HCT116 (cell line): ENCODE measurements around the gene ATXN7L2. TPM values are rescaled to one million over a fixed set of nuclear protein-coding genes. Genes with fewer than 3 reads are reported as not detected.

Source experiments
- ATAC-seq: fragments of 200-7000 bp; cut with Tn5 transposase; 2 replicates; pipeline ENCODE4 v1.9.1; 2020; ENCODE audit warnings: mild to moderate bottlenecking, moderate library complexity
- BruUV-seq: library from RNA; stranded (reverse); fragments of 400-500 nt; replicated peaks from 2 replicates; lab custom pipeline; 2021; lab: Mats Ljungman, UMichigan
- CTCF ChIA-PET: fragments of 300-600 bp; sonication (Branson Sonifier 250); formaldehyde crosslinking; loops from one replicate; lab custom pipeline; 2021; ENCODE audit warnings: antibody characterized with exemption; lab: Charles Lee
- POLR2A ChIA-PET: fragments of 300-600, 350-600 bp; sonication (Branson Sonifier 250); formaldehyde crosslinking; loops from one replicate; lab custom pipeline; 2021; ENCODE audit warnings: antibody characterized with exemption; lab: Charles Lee
- RAD21 ChIA-PET, 2 experiments: fragments of 300-600 bp; sonication (Branson Sonifier 250); formaldehyde crosslinking; loops; one replicate each; lab custom pipeline; 2023; ENCODE audit warnings: low total read pairs in 2 of 2; ENCODE audit not compliant: uncharacterized antibody in 2 of 2, unreplicated experiment in 2 of 2, low non-redundant PET in 1 of 2; lab: Charles Lee
- DNase-seq: peaks from one replicate; pipeline ENCODE4 v3.0.0-alpha.2; 2010; ENCODE audit warnings: low read depth, low spot score
- H2AFZ ChIP-seq: fragments of 200-600 bp; shearing (Covaris generic), sonication (generic); 2 replicates; pipeline ENCODE4 v1.6.1; 2017; ENCODE audit warnings: low read depth, mixed run types, mixed read lengths, antibody characterized with exemption, low read length; ENCODE audit not compliant: poor library complexity, severe bottlenecking
- H3K27ac ChIP-seq: 2 replicates; pipeline ENCODE4 v1.5.1; 2012; ENCODE audit warnings: low read depth, low read length
- H3K27me3 ChIP-seq: fragments of 200-600 bp; sonication (generic); 2 replicates; pipeline ENCODE4 v1.6.1; 2016; ENCODE audit warnings: mixed run types, low read length, mixed read lengths; ENCODE audit not compliant: insufficient read depth
- H3K36me3 ChIP-seq, 2 experiments: fragments of 200-500 bp in 1 of 2; fragments of 200-600 bp in 1 of 2; sonication (Bioruptor generic) in 1 of 2; sonication (generic) in 1 of 2; 2 replicates each; pipeline versions ENCODE4 v1.5.1 to v1.6.1; 2014 to 2016; ENCODE audit warnings: low read length in 2 of 2, inconsistent platforms in 1 of 2, mixed read lengths in 1 of 2, mixed run types in 1 of 2; ENCODE audit not compliant: insufficient read depth in 2 of 2, control insufficient read depth in 1 of 2
- H3K4me1 ChIP-seq, 2 experiments: fragments of 200-600 bp in 1 of 2; sonication (generic) in 1 of 2; 2 replicates each; pipeline versions ENCODE4 v1.5.1 to v1.6.1; 2012 to 2017; ENCODE audit warnings: low read length in 2 of 2, inconsistent platforms in 1 of 2, mild to moderate bottlenecking in 1 of 2, mixed read lengths in 1 of 2, mixed run types in 1 of 2, moderate library complexity in 1 of 2; ENCODE audit not compliant: insufficient read depth in 2 of 2, control insufficient read depth in 1 of 2
- H3K4me2 ChIP-seq: fragments of 200-600 bp; sonication (generic); 2 replicates; pipeline ENCODE4 v1.6.1; 2017; ENCODE audit warnings: mixed run types, low read length, mixed read lengths
- H3K4me3 ChIP-seq, 2 experiments: fragments of 200-600 bp in 1 of 2; sonication (generic) in 1 of 2; replicated peaks in 1 of 2; 2 replicates each; pipeline ENCODE4 v1.5.1; 2011 to 2016; ENCODE audit warnings: low read length in 2 of 2, control low read depth in 1 of 2, low read depth in 1 of 2, mild to moderate bottlenecking in 1 of 2, mixed read lengths in 1 of 2, mixed run types in 1 of 2
- H3K79me2 ChIP-seq: fragments of 200-600 bp; sonication (generic); 2 replicates; pipeline ENCODE4 v1.6.1; 2017; ENCODE audit warnings: mild to moderate bottlenecking, mixed run types, low read length, moderate library complexity, mixed read lengths; ENCODE audit not compliant: insufficient read depth
- H3K9ac ChIP-seq: fragments of 200-600 bp; sonication (generic); 2 replicates; pipeline ENCODE4 v1.6.1; 2016; ENCODE audit warnings: low read length, mixed read lengths
- H3K9me2 ChIP-seq: fragments of 200-600 bp; sonication (generic), shearing (Covaris generic); 2 replicates; pipeline ENCODE4 v1.6.1; 2017; ENCODE audit warnings: mixed run types, mild to moderate bottlenecking, moderate library complexity; ENCODE audit not compliant: insufficient read depth
- H3K9me3 ChIP-seq, 2 experiments: fragments of 200-500 bp in 1 of 2; fragments of 200-600 bp in 1 of 2; sonication (Bioruptor generic) in 1 of 2; sonication (generic) in 1 of 2; 2 replicates each; pipeline ENCODE4 v1.6.1; 2014 to 2017; ENCODE audit warnings: low read length in 2 of 2, mixed read lengths in 2 of 2, inconsistent platforms in 1 of 2, low read depth in 1 of 2, mild to moderate bottlenecking in 1 of 2, mixed run types in 1 of 2, moderate library complexity in 1 of 2; ENCODE audit not compliant: control insufficient read depth in 1 of 2, insufficient read depth in 1 of 2
- H4K20me1 ChIP-seq: fragments of 200-600 bp; sonication (generic), shearing (Covaris generic); 2 replicates; pipeline ENCODE4 v1.6.1; 2017; ENCODE audit warnings: mixed run types, mild to moderate bottlenecking, moderate library complexity; ENCODE audit not compliant: insufficient read depth
- ELF1 ChIP-seq: IDR thresholded peaks from 2 replicates; pipeline ENCODE4 v1.6.1; 2012; ENCODE audit warnings: low read depth, borderline replicate concordance
- EZH2 ChIP-seq: fragments of 200-600 bp; sonication (generic); IDR thresholded peaks from 2 replicates; pipeline ENCODE4 v1.6.1; 2017; ENCODE audit warnings: antibody characterized with exemption, mixed run types
- POLR2A ChIP-seq: IDR thresholded peaks from 2 replicates; pipeline ENCODE4 v1.7.0; 2011; ENCODE audit warnings: borderline replicate concordance; ENCODE audit not compliant: insufficient read depth, insufficient read length; ENCODE audit errors: extremely low read depth
- POLR2AphosphoS5 ChIP-seq: IDR thresholded peaks from 2 replicates; pipeline ENCODE4 v1.6.1; 2011; ENCODE audit warnings: mild to moderate bottlenecking, low read depth, low read length, moderate library complexity
- TCF7L2 ChIP-seq: IDR thresholded peaks from 2 replicates; pipeline ENCODE4 v1.7.0; 2011; ENCODE audit warnings: borderline replicate concordance, inconsistent platforms; ENCODE audit not compliant: insufficient read depth, insufficient read length; ENCODE audit errors: extremely low read depth
- ZFX ChIP-seq: fragments of 450-650 bp; IDR thresholded peaks from 2 replicates; pipeline ENCODE4 v1.6.1; 2017
- intact Hi-C: fragments of 100-400 bp; cut with micrococcal nuclease; formaldehyde crosslinking; loops from 2 replicates; pipeline ENCODE4 v1.10.0; 2022
- total RNA-seq: library from RNA; stranded (reverse); gene quantifications from one replicate; pipeline ENCODE4 v1.2.1, GENCODE V29; 2021; ENCODE audit not compliant: unreplicated experiment
- TF ChIP-seq, protein P1 (sequence below): IDR thresholded peaks from 2 replicates; pipeline ENCODE4 v1.6.1; 2012
- TF ChIP-seq, protein P2 (sequence below): IDR thresholded peaks from 2 replicates; pipeline ENCODE4 v1.6.1; 2011; ENCODE audit warnings: mild to moderate bottlenecking, low read length, moderate library complexity; ENCODE audit not compliant: insufficient replicate concordance; ENCODE audit errors: extremely low read depth
- TF ChIP-seq, protein P3 (sequence below), 3 experiments: fragments of 200-600 bp in 1 of 3; sonication (generic) in 1 of 3; IDR thresholded peaks in 2 of 3; conservative IDR thresholded peaks in 1 of 3; 2 replicates each; pipeline ENCODE4 v1.5.1; 2012 to 2017; ENCODE audit warnings: low read depth in 2 of 3, low read length in 2 of 3, antibody characterized with exemption in 1 of 3, borderline replicate concordance in 1 of 3, control low read depth in 1 of 3, mild to moderate bottlenecking in 1 of 3, mixed read lengths in 1 of 3, mixed run types in 1 of 3, moderate library complexity in 1 of 3; ENCODE audit not compliant: insufficient read depth in 1 of 3

The ATXN7L2 gene
- total RNA-seq, 1 experiment from 2014 or later: 7.2 TPM

DNA sequence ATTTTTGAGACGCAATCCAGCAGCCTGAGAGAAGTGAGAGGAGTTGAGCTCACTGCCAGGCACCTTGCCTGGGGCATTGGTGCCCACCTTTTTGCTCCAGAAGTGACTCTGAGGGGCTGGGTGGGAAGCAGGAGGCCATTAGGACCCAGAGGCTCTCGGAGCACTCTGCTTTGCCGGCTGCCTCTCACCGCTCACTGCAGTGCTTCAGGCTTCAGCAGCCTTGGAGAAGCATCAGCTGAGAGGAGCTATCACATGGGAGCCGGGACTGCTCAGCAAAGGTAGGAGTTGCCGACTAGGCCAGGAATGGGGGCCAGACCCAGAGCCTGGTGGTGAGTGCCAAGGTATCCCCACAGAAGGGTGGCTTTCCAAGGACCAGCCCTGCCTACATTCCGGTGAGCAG lies 56.0 kb downstream of the ATXN7L2 start, which contains the start of gene GPR61:
Gene GPR61 (plus strand): TSS at position 197 of the 400 bp plus-strand sequence. CDS start 3,151 bp downstream, outside the sequence.
- TF ChIP-seq, protein P1, sequence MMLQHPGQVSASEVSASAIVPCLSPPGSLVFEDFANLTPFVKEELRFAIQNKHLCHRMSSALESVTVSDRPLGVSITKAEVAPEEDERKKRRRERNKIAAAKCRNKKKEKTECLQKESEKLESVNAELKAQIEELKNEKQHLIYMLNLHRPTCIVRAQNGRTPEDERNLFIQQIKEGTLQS: no peak
- TF ChIP-seq TCF7L2: no peak
- no peak for TF ChIP-seq ELF1
- TF ChIP-seq, protein P2, sequence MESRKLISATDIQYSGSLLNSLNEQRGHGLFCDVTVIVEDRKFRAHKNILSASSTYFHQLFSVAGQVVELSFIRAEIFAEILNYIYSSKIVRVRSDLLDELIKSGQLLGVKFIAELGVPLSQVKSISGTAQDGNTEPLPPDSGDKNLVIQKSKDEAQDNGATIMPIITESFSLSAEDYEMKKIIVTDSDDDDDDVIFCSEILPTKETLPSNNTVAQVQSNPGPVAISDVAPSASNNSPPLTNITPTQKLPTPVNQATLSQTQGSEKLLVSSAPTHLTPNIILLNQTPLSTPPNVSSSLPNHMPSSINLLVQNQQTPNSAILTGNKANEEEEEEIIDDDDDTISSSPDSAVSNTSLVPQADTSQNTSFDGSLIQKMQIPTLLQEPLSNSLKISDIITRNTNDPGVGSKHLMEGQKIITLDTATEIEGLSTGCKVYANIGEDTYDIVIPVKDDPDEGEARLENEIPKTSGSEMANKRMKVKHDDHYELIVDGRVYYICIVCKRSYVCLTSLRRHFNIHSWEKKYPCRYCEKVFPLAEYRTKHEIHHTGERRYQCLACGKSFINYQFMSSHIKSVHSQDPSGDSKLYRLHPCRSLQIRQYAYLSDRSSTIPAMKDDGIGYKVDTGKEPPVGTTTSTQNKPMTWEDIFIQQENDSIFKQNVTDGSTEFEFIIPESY: no peak
- no peak within 1 kb of the TSS for H3K4me2 ChIP-seq
- H3K4me3 ChIP-seq: no peak within 1 kb of the TSS
- H3K4me1 ChIP-seq: no peaks in the 10 kb centered on the region
- no peaks in the 10 kb centered on the region for H3K36me3 ChIP-seq
- H2AFZ ChIP-seq: no peak within 1 kb of the TSS
- no peaks in the 10 kb centered on the region for H3K9me3 ChIP-seq
- H4K20me1 ChIP-seq: no peaks in the 10 kb centered on the region
- no peak within 1 kb of the TSS for H3K9ac ChIP-seq
- H3K79me2 ChIP-seq: no peaks in the 10 kb centered on the region
- RAD21 ChIA-PET: no interaction called here
- no peaks in the 10 kb centered on the region for H3K27me3 ChIP-seq
- BruUV-seq: no TSS peak
- DNase-seq: no peak
- ATAC-seq: no peak
- H3K27ac ChIP-seq: no peak within 1 kb of the TSS
- H3K9me2 ChIP-seq: no peaks in the 10 kb centered on the region
- CTCF ChIA-PET: no interaction called here
- POLR2A ChIA-PET: no interaction called here
- intact Hi-C loops: loop anchor here (10.0 kb wide), 1 partner anchor 335 kb away; no protein-coding TSS in a partner anchor

DNA sequence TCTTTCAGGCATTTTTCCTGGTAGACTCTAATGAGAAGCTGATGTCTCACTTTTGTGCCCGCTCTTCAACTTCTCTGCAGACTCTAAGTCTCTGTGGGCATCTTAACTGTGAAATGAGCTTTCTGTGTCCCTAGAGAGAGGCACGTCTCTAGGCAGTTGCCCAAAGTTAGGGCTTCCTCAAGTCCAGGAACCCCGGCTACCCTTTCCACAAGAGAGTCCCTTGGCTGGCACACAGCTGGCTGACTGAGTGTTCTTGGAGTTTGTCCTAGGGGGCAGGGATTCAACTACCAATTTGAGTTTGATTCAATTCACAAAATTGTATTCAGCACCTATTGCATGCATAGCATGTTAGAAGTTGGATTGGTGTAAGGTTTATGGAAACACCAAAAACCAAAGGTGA lies 57.4 kb downstream of the ATXN7L2 start:
- no peaks in the 10 kb centered on the region for H3K4me1 ChIP-seq
- no TSS peak for BruUV-seq
- H3K4me2 ChIP-seq: no peak overlapping the region
- H3K36me3 ChIP-seq: no peaks in the 10 kb centered on the region
- no peak for TF ChIP-seq POLR2A
- TF ChIP-seq, protein P3, sequence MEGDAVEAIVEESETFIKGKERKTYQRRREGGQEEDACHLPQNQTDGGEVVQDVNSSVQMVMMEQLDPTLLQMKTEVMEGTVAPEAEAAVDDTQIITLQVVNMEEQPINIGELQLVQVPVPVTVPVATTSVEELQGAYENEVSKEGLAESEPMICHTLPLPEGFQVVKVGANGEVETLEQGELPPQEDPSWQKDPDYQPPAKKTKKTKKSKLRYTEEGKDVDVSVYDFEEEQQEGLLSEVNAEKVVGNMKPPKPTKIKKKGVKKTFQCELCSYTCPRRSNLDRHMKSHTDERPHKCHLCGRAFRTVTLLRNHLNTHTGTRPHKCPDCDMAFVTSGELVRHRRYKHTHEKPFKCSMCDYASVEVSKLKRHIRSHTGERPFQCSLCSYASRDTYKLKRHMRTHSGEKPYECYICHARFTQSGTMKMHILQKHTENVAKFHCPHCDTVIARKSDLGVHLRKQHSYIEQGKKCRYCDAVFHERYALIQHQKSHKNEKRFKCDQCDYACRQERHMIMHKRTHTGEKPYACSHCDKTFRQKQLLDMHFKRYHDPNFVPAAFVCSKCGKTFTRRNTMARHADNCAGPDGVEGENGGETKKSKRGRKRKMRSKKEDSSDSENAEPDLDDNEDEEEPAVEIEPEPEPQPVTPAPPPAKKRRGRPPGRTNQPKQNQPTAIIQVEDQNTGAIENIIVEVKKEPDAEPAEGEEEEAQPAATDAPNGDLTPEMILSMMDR (IDR thresholded peaks at IDR 0.05 in 2 of 3, conservative IDR thresholded peaks at IDR 0.05 in 1 of 3; ENCODE audit: borderline replicate concordance in 1 of 3, insufficient read depth in 1 of 3, low read depth in 2 of 3, low read length in 2 of 3): no peak
- no peak for TF ChIP-seq ELF1
- TF ChIP-seq ZFX: no peak
- TF ChIP-seq EZH2: no peak
- no peak for TF ChIP-seq POLR2AphosphoS5
- TF ChIP-seq, all 23 proteins: peak for 0
- RAD21 ChIA-PET: interaction anchor here in 1 of 2 experiments (0.6 kb wide), 1 partner anchor 89 kb away, joined by 8 read pairs; no protein-coding TSS in a partner anchor
- Histone ChIP-seq H3K27me3 (no peaks in the 10 kb centered on the region), H3K27ac (no peak overlapping the region), H4K20me1 (no peaks in the 10 kb centered on the region), H3K9me3 (no peaks in the 10 kb centered on the region), H3K4me3 (no peak overlapping the region), H2AFZ (no peak overlapping the region), H3K9me2 (no peaks in the 10 kb centered on the region), H3K79me2 (no peaks in the 10 kb centered on the region), H3K9ac (no peak overlapping the region)
- ATAC-seq (no peak), DNase-seq (no peak)
- intact Hi-C loops: no loop called here
- CTCF ChIA-PET: interaction anchor here (1.0 to 1.2 kb wide), 2 partner anchors 49 to 99 kb away, joined by 3 to 4 read pairs; no protein-coding TSS in a partner anchor
- POLR2A ChIA-PET: no interaction called here
